DLD1 (cell line): Measurements from ENCODE around the gene CCDC85A.

Experiments used
- in situ Hi-C: cut with HindIII; loops from 2 replicates; pipeline ENCODE4 v1.10.0; 2017; ENCODE audit warnings: low sequenced_read_pairs

Gene CCDC85A

GRCh38 chr2:56192664-56193305 is 9.0 kb downstream of the CCDC85A start:
- in situ Hi-C loops: no loop called here

DNA sequence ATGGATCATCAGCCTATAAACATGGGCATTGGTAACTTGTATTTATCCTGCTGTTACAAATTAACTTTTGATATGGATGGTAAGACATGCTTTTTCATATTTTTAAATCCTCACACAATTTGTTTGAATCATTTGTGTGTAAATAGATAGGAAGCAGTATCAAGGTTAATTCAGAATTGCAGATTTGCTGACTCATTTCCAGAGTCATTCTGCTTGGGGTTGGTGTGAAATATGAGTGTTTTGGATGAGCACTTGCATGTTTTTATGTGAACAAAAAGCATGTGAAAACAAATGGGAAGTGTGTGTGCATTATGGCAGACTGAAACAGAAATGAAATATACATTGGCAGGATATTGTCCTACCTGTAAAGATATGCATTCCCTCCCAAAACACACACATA is 11.8 kb downstream of the CCDC85A start:
- in situ Hi-C loops: no loop called here

- in situ Hi-C loops: no loop called here
Measured at GRCh38 chr2:56197816-56198215, 14.0 kb downstream of the CCDC85A start.

DNA sequence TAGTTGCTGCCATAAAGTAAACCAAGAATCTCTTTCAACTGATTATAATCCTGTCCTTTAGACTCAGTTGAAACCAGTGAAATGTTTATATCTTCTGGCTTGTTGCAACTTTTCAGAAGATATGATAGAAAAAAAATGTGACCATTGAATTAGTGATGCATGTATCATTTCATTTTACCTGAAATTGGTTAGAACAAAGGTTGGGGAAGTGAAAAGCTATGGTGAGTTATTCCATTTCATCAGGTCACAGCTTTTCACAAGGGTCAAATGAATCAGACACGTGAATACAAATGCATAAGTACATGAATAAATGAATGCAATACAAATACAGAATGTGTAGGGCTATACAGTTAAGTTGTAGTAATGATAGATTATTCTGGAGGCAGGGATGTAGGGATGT is 15.1 kb downstream of the CCDC85A start:
- in situ Hi-C loops: no loop called here

DNA sequence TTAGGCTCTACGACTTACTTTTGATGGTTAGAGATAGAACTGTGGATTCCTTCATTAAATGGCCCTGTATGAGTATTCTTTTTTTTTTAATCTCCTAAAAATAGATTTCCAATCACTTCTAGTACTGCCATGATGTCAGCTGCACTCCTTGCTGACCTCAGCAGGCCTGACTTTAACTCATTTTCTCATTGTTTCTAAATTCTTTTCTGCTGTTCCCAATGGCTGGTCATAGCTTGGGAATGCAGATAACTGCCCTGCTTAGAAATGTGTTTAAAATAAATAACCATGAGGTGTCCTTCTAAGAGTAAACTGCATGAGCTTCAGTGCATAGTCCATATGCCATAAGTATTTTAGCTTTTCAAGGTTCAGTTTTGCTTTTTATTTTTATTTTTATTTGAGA is 15.7 kb downstream of the CCDC85A start:
- in situ Hi-C loops: no loop called here

DNA sequence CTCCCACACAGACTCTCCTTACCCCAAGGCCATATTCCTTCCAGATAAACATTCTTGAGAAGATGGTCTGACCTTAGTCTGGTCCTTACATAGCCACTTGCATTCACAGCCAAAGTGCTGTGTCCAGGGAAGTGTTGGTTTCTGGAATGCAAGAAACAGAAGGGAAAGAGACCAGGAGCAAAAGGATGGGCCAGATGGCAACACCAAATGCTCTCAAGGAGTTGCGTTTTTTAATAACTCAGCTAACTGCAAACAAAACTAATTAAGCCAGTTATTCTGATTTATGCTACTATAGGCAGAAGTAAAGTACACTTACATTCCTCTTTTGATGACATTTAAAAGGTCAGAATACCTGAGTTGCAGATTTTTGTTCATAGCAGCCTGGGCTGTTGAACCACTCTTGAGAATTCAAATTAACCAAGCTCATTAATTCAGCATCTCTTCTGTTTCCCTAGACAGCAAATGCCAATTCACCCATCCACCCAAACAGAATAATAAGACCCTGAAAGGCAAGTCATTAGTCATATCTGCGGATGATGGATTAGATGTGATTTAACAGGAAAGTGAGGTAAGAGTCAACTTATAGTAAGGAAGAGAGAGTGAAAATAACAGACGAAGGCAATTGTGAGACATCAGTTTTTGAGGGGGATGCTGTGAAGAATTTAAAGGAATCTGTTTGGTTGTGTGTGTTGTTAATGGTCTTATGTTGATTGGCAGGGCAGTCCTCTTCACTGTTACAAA is 18.8 kb downstream of the CCDC85A start:
- in situ Hi-C loops: no loop called here

- in situ Hi-C loops: no loop called here
Measured at GRCh38 chr2:56204556-56204955, 20.8 kb downstream of the CCDC85A start.

DNA sequence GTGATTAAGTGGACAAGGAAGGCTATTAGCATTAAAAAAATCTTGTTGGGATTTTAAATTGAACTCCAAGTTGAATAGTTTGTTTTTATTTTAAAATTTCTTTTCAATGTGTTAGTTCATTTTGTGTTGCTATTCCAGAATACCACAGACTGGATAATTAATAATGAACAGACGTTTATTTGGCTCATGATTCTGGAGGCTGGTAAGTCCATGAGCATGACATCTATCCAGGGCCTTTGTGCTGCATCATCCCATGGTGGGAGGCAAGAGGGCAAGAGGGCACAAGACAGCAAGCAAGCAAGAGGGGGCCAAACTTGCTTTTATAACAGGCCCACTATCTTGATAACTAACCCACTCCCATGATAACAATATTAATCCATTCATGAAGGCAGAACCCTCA is 22.5 kb downstream of the CCDC85A start:
- in situ Hi-C loops: no loop called here

DNA sequence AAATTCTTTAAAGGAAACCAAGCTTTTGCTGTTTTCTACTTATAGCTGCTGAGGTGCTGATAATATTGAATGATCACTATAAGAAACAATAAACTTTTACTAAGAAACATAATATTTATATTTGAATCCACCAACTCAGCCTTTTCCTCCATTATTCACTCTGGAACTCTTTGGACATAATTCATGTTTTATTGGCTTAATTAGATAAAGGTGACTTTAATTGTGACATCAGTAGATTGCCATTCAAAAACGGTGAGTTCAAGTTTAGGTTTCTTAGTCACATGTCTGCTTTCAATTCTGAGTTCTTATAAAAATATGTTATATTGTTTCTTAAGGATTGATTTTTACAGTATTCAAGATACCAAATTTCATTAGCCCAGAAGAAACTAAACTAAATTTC is 24.0 kb downstream of the CCDC85A start:
- in situ Hi-C loops: no loop called here

DNA sequence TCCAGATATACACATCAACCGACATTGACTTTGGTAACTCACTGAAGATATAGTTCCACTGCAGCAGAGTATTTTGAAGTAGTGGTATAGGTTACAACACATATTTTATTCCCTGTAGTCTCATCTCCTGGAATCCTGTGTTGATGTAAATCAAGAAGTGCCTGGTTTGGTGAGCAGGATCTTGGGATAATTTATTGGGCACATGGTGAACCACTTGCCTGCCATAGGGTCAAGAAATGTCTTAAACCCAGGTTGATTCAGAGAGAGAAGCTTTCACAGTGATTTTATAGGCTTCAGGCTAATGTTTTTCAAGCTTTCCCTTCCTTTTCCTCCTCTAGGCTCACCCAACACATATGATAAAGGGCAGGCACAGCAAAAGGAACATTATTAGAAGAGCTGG is 24.6 kb downstream of the CCDC85A start:
- in situ Hi-C loops: no loop called here

GRCh38 chr2:56209701-56210100 is 25.9 kb downstream of the CCDC85A start:
- in situ Hi-C loops: no loop called here

GRCh38 chr2:56210291-56210690 is 26.5 kb downstream of the CCDC85A start:
- in situ Hi-C loops: no loop called here

GRCh38 chr2:56211048-56211447 is 27.3 kb downstream of the CCDC85A start:
- in situ Hi-C loops: no loop called here

DNA sequence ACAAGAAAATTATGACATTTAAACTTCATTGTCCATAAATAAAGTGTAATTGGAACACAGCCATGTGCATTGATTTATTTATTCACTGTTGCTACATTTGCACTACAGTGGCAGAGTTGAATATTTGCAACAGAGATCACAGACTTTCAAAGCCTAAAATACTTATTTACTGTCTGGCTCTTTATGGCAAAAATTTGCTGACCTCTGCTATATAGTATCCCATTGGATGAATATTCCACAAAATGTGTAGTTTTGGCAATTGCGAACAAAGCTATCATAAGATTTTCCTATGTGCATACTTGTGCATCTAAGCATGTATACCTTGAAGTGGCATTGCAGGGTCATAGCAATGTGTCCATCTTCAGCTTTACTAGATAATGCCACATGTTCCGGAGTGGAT is 32.1 kb downstream of the CCDC85A start:
- in situ Hi-C loops: no loop called here

DNA sequence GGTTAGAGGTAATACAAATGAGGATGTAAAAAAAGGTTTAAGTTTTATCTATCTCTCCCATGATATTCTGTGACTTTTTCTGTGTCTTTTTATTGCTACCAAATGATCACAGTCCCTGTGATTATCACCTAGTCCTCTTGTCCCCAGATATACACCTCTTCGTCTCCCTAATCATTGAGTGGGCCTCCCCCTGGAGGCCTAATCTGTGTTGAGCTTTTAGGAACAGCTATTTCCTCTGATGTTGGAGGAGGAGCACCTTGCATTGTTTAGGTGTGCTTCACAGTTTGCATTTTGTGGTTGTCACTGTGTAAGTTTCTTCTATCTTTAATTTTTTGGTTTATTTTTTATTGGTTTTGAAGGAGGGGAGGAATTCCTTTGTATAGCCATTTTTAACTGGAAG is 33.3 kb downstream of the CCDC85A start:
- in situ Hi-C loops: no loop called here

DNA sequence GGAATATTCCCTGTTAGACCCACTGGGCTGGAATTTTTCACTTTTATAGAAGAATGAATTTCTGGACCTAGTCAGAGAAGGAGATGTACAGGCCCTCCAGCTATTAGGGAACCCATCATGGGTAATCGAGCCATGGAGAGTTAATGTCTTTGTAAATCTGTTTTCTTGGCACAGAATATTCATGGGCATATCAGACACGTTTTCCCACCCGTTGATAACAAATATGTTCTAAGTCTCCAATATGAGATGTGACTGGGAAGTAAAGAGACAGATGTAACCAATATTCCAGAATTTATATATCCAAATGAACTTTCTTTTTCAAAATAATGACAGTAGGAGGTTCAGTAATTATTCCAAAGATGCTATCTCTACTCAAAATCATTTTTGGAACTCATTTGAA is 38.7 kb downstream of the CCDC85A start:
- in situ Hi-C loops: no loop called here

- in situ Hi-C loops: no loop called here
Measured at GRCh38 chr2:56224316-56224715, 40.5 kb downstream of the CCDC85A start.

DNA sequence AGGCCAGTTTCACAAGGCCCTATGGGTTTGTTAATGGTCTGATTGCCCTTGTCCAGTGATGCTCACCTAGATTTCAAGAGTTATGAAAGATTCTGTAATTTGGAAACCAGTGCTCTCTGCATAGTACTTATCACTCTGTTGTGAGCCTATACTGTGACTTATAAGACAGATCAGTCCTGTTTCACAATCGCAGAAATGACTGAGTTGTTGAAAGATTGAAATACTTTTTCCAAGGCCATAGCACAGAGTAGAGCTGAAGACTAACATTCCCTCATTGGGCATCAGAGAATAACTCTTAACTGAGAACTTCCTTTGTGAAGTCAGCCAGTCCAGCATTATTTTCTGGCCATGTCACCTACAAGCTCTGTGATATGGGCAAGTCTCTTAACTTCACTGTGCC is 44.0 kb downstream of the CCDC85A start:
- in situ Hi-C loops: no loop called here

DNA sequence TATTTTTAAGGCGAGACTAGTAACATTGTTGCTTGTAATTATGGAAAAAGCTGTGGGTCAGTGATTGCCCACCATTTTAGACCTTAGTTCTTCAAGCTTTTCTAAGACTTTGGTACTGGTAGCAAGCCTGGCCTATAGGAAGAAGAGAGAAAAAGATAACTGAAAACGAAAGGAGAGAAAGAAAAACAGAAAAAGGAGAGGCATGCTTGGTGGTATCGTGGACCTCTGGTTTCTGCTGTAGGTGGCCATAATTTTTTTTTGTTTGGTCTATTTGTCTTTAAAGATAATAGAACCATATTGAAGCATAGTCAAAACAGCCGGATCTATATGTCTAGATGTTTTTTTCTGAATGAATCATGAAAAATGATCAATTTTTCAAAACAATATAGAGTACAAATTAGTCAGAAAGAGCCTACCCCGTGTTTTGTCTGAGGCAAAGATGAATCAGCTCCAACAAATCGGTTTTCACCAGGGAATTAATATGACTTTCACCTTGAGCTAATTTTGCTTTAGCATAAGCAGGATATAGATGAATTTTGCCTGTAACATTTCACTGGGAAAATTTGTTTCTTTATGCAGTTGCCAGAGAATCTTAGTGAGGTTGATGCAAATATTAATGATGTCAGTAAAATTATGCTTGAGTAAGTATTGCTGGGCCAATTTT is 45.7 kb downstream of the CCDC85A start:
- in situ Hi-C loops: no loop called here

GRCh38 chr2:56230156-56230555 is 46.4 kb downstream of the CCDC85A start:
- in situ Hi-C loops: no loop called here

- in situ Hi-C loops: no loop called here
Measured at GRCh38 chr2:56231361-56231760, 47.6 kb downstream of the CCDC85A start.

DNA sequence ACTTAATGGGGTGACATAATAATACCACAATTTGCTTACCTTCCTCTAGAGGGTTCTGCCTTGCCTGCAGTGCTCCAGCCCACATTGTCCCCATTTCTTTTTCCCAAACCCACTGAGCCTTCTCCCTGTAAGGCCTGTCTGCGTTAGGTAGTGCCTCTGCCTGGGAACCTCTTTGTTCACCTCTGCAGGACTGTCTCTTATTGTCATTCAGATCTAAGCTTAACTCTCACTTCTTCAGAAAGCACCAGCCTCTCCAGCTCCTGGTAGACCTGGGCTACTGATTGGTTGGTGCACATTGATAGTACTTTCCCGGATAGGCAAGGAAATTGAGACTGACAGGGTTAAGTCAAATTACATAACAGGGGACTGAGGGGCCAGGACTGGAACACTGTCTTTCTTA is 49.1 kb downstream of the CCDC85A start:
- in situ Hi-C loops: no loop called here
